ENCODE results near the gene ATPAF2.

ATPAF2 gene

GRCh38 chr17:18056214-18056613, 17.2 kb upstream of the ATPAF2 start:
- Histone ChIP-seq H3K27ac (no peak overlapping the region), H3K4me3 (no peak overlapping the region)
- no peak for TF ChIP-seq CTCF (IDR thresholded peaks at IDR 0.05)
- no peak for DNase-seq (ENCODE audit: low spot score)

GRCh38 chr17:18055597-18055996, 16.6 kb upstream of the ATPAF2 start:
- no peak for TF ChIP-seq CTCF (IDR thresholded peaks at IDR 0.05)
- Histone ChIP-seq H3K4me3 (no peak overlapping the region), H3K27ac (no peak overlapping the region)
- DNase-seq (ENCODE audit: low spot score) = no peak

GRCh38 chr17:18045691-18046350, 6.9 kb upstream of the ATPAF2 start:
- no peak overlapping the region for H3K27ac ChIP-seq
- no peak for DNase-seq (ENCODE audit: low spot score)
- no peak for TF ChIP-seq CTCF (IDR thresholded peaks at IDR 0.05)
- H3K4me3 ChIP-seq = no peak overlapping the region

GRCh38 chr17:18044609-18045008, 5.6 kb upstream of the ATPAF2 start:
- H3K4me3 ChIP-seq = no peak overlapping the region
- no peak overlapping the region for H3K27ac ChIP-seq
- DNase-seq (ENCODE audit: low spot score) = no peak
- no peak for TF ChIP-seq CTCF (IDR thresholded peaks at IDR 0.05)

- DNase-seq (ENCODE audit: low spot score) = no peak
- H3K27ac ChIP-seq = no peak overlapping the region
- no peak for TF ChIP-seq CTCF (IDR thresholded peaks at IDR 0.05)
Observed at GRCh38 chr17:18043491-18043890, 4.5 kb upstream of the ATPAF2 start.

GRCh38 chr17:18042983-18043382, 4.0 kb upstream of the ATPAF2 start:
- no peak for TF ChIP-seq CTCF (IDR thresholded peaks at IDR 0.05)
- H3K27ac ChIP-seq = no peak overlapping the region

More at GRCh38 chr17:18043491-18043890, 4.5 kb upstream of the ATPAF2 start:
- H3K4me3 ChIP-seq = no peak overlapping the region

GRCh38 chr17:18041776-18042175, 2.8 kb upstream of the ATPAF2 start:
- no peak for TF ChIP-seq CTCF (IDR thresholded peaks at IDR 0.05)
- DNase-seq (ENCODE audit: low spot score) = no peak
- no peak overlapping the region for H3K4me3 ChIP-seq
- no peak overlapping the region for H3K27ac ChIP-seq

More at GRCh38 chr17:18042983-18043382, 4.0 kb upstream of the ATPAF2 start:
- no peak overlapping the region for H3K4me3 ChIP-seq
- DNase-seq (ENCODE audit: low spot score) = no peak
